ENCODE data around the gene SPDYE4.
A peak's percentile ranks its signal among the peaks of the same experiment; 100 is the strongest.

SPDYE4 gene

GRCh38 chr17:8766731-8767130 lies 8.4 kb upstream of the SPDYE4 start:
- no peak for DNase-seq (ENCODE audit: low read depth, low spot score)
- ChIA-PET POLR2A (no interaction called here), CTCF (interaction anchor here (0.9 to 2.2 kb wide), 3 partner anchors 10 to 21 kb away, joined by 5 to 9 read pairs (median 8); no protein-coding TSS in a partner anchor)
- no peak overlapping the region for H3K4me3 ChIP-seq (ENCODE audit: low read depth, low read length)
- no peak for TF ChIP-seq CTCF (IDR thresholded peaks at IDR 0.05; ENCODE audit: insufficient read depth, low read length, missing control alignments)

GRCh38 chr17:8762012-8762411 lies 3.7 kb upstream of the SPDYE4 start:
- no peak overlapping the region for H3K4me3 ChIP-seq (ENCODE audit: low read depth, low read length)
- TF ChIP-seq CTCF (IDR thresholded peaks at IDR 0.05; ENCODE audit: insufficient read depth, low read length, missing control alignments): no peak
- DNase-seq (ENCODE audit: low read depth, low spot score): no peak
- POLR2A ChIA-PET: no interaction called here
- CTCF ChIA-PET: interaction anchor here (1.1 to 1.6 kb wide), 3 partner anchors 15 to 133 kb away, joined by 3 to 5 read pairs (median 3); no protein-coding TSS in a partner anchor

GRCh38 chr17:8757189-8757588 lies 1.2 kb downstream of the SPDYE4 start:
- POLR2A ChIA-PET: no interaction called here
- no peak for DNase-seq (ENCODE audit: low read depth, low spot score)
- CTCF ChIA-PET: interaction anchor here (1.1 to 6.0 kb wide), 5 partner anchors 9 to 347 kb away, joined by 4 to 29 read pairs (median 10); no protein-coding TSS in a partner anchor
- TF ChIP-seq CTCF (IDR thresholded peaks at IDR 0.05; ENCODE audit: insufficient read depth, low read length, missing control alignments): no peak
- H3K4me3 ChIP-seq (ENCODE audit: low read depth, low read length): no peak overlapping the region

- no peak for DNase-seq (ENCODE audit: low read depth, low spot score)
- no peak for TF ChIP-seq CTCF (IDR thresholded peaks at IDR 0.05; ENCODE audit: insufficient read depth, low read length, missing control alignments)
- H3K4me3 ChIP-seq (ENCODE audit: low read depth, low read length): no peak overlapping the region
- CTCF ChIA-PET: interaction anchor here (1.1 to 6.0 kb wide), 4 partner anchors 30 to 346 kb away, joined by 3 to 29 read pairs (median 7); no protein-coding TSS in a partner anchor
- POLR2A ChIA-PET: no interaction called here
These were observed 2.6 kb downstream of the SPDYE4 start for GRCh38 chr17:8755590-8756255.

- no peak for TF ChIP-seq CTCF (IDR thresholded peaks at IDR 0.05; ENCODE audit: insufficient read depth, low read length, missing control alignments)
- ChIA-PET POLR2A (no interaction called here), CTCF (interaction anchor here (1.0 to 6.0 kb wide), 3 partner anchors 9 to 135 kb away, joined by 3 to 29 read pairs (median 7); no protein-coding TSS in a partner anchor)
- H3K4me3 ChIP-seq (ENCODE audit: low read depth, low read length): no peak overlapping the region
- DNase-seq (ENCODE audit: low read depth, low spot score): no peak
These were observed 3.5 kb downstream of the SPDYE4 start for GRCh38 chr17:8754890-8755289.

- no peak for DNase-seq (ENCODE audit: low read depth, low spot score)
- H3K4me3 ChIP-seq (ENCODE audit: low read depth, low read length): no peak overlapping the region
- ChIA-PET CTCF (interaction anchor here (0.6 to 6.0 kb wide), 6 partner anchors 10 to 148 kb away, joined by 3 to 29 read pairs (median 5); no protein-coding TSS in a partner anchor), POLR2A (no interaction called here)
- peak; percentile 24 for TF ChIP-seq CTCF (IDR thresholded peaks at IDR 0.05; ENCODE audit: insufficient read depth, low read length, missing control alignments)
These were observed 4.3 kb downstream of the SPDYE4 start for GRCh38 chr17:8753976-8754440.
